IPS-18c (cell line): ENCODE data around the gene PFKL.

ENCODE experiments used
- H3K4me3 ChIP-seq: 2 replicates; pipeline ENCODE4 v1.7.0; 2013; ENCODE audit warnings: low read depth, mild to moderate bottlenecking, low read length, moderate library complexity; ENCODE audit not compliant: insufficient read depth
- H3K9me3 ChIP-seq: one replicate; pipeline ENCODE4 v1.6.1; 2013; ENCODE audit warnings: mild to moderate bottlenecking, low read length, moderate library complexity; ENCODE audit not compliant: control insufficient read depth, insufficient read depth

Gene PFKL

GRCh38 chr21:44317871-44318270 lies 18.0 kb downstream of the PFKL start:
- no peaks in the 10 kb centered on the region for H3K9me3 ChIP-seq
- H3K4me3 ChIP-seq, result no peak overlapping the region

GRCh38 chr21:44318489-44319285 lies 18.8 kb downstream of the PFKL start:
- Histone ChIP-seq H3K9me3 (no peaks in the 10 kb centered on the region), H3K4me3 (no peak overlapping the region)

GRCh38 chr21:44319407-44320065 lies 19.7 kb downstream of the PFKL start:
- no peak overlapping the region for H3K4me3 ChIP-seq
- H3K9me3 ChIP-seq, result no peaks in the 10 kb centered on the region

DNA sequence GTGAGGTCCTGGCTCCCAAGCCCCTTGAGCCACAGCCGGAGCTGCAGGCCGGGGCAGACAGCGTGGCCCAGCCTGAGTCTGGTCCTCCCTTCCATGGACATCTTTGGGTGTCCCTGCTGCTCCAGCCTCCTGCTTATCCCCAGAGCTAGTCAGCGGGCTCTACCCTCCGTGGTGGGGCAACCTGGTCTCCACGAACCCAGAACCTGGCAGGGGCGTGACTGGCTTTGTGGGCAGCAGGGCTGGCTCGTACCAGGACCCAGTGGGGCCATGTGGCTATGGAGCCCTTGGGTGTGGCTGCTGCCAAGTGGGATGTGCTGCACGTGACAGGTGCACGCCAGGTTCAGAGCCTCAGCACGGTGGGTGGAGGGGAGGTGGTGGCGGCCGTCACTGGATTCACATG lies 21.0 kb downstream of the PFKL start:
- H3K9me3 ChIP-seq, result no peaks in the 10 kb centered on the region
- no peak overlapping the region for H3K4me3 ChIP-seq

- Histone ChIP-seq H3K9me3 (no peaks in the 10 kb centered on the region), H3K4me3 (no peak overlapping the region)
Measured at GRCh38 chr21:44321846-44322450, 22.1 kb downstream of the PFKL start.

- no peak overlapping the region for H3K4me3 ChIP-seq
Measured at GRCh38 chr21:44322621-44323325, 22.9 kb downstream of the PFKL start.

DNA sequence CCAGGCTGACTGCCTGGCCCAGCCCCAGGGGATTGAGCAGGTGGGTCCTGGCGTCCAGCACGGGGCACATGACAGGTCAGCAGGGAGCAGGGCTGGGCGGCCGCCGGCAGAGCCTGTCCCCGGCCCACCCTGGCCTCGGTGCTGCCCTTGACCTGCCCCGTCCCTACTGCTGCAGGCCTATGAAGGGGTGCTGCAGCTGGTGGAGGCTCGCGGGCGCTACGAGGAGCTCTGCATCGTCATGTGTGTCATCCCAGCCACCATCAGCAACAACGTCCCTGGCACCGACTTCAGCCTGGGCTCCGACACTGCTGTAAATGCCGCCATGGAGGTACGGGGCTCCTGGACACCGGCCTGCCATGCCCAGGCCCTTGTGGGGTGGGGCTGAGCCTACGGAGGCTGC lies 23.7 kb downstream of the PFKL start:
- no peak overlapping the region for H3K4me3 ChIP-seq
- no peaks in the 10 kb centered on the region for H3K9me3 ChIP-seq

More at GRCh38 chr21:44322621-44323325, 22.9 kb downstream of the PFKL start:
- no peaks in the 10 kb centered on the region for H3K9me3 ChIP-seq

- Histone ChIP-seq H3K9me3 (no peaks in the 10 kb centered on the region), H3K4me3 (no peak overlapping the region)
Measured at GRCh38 chr21:44324106-44324853, 24.4 kb downstream of the PFKL start.

- H3K4me3 ChIP-seq, result no peak overlapping the region
- H3K9me3 ChIP-seq, result no peaks in the 10 kb centered on the region
Measured at GRCh38 chr21:44324854-44325107, 24.9 kb downstream of the PFKL start.

DNA sequence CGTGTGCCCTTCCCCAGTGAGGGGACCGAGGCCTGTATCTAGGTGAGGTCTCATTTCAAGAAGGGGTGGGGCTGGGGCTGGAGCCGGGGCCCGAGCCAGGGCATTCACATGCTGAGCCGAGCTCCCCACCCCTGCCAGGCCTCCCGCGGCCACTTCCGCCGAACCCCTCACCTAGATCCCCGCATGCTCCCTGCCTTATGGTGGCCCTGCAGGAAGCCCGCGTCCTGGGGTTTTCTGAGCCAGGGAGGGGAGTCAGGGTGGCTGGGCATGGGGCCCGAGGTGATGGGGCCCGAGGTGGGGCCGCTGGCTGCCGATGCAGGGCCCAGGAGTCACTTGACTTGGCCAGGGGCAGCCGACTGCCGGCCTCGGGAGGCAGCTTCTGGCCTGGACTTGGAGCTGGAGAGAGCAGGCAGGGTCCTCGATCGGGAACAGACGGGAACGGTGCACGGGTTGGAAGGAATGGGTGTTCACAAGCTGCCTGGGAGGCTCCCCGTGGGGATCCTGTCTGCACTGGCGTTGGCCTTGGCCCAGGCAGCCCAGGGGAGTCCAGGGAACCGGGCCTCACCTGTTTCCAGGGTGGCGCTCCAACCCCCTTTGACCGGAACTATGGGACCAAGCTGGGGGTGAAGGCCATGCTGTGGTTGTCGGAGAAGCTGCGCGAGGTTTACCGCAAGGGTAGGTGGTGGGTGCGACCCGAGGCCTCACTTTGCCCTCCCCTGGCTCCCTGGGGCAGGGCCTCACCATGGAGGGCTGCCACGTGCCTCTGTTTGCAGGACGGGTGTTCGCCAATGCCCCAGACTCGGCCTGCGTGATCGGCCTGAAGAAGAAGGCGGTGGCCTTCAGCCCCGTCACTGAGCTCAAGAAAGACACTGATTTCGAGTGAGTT lies 25.8 kb downstream of the PFKL start:
- Histone ChIP-seq H3K9me3 (no peaks in the 10 kb centered on the region), H3K4me3 (no peak overlapping the region)

DNA sequence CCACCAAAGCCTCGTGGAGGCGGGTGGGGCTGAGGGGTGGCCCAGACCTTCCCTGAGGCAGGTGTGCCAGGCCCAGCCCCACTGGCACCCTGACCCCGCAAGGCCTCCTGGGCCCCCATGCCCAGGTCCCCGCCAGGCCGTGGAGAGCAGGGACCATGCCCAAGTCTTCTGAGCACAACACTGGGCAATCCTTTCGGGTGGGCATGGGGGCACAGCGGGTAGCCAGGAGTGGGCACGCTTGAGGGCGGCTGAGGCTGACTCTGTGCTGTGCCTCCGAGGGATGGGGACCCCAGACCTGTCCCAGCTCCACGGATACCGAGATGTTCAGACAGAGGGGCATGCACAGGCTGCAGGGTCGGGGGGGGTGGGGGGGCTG lies 26.4 kb downstream of the PFKL start:
- Histone ChIP-seq H3K4me3 (no peak overlapping the region), H3K9me3 (no peaks in the 10 kb centered on the region)

DNA sequence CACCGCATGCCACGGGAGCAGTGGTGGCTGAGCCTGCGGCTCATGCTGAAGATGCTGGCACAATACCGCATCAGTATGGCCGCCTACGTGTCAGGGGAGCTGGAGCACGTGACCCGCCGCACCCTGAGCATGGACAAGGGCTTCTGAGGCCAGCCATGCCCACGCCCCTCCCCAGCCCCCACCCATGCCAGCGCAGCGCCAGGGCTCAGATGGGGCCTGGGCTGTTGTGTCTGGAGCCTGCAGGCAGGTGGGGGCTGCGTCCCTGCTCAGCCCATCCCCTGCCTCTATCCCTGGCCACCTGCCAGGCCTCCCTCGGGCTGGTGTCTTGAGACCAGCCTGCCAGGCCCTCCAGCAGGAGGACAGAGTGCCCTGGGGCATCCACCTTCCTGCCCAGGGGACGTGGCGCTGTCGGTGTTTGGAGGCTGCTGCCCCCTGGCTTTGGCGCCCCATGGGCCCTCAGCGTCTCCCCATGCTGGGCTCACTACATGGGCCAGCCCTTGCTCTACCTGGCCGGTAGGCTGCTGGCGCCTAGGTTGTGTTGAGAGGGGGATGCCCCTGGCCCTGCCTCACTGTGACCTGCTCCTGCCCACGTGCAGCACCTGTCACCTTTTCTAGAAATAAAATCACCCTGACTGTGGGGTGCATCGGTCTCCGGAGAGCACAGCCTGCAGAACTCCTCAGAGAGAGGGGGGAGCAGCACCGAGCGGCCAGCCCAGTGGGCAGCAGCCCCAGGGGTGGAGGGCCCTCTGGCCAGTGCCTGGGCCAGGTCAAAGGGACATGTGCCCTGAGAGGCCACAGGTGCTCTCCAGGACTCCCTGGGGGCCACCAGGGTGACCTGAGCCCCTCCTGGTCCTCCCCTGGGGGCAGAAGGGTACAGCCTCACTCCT lies 27.1 kb downstream of the PFKL start:
- no peaks in the 10 kb centered on the region for H3K9me3 ChIP-seq
- H3K4me3 ChIP-seq, result no peak overlapping the region

DNA sequence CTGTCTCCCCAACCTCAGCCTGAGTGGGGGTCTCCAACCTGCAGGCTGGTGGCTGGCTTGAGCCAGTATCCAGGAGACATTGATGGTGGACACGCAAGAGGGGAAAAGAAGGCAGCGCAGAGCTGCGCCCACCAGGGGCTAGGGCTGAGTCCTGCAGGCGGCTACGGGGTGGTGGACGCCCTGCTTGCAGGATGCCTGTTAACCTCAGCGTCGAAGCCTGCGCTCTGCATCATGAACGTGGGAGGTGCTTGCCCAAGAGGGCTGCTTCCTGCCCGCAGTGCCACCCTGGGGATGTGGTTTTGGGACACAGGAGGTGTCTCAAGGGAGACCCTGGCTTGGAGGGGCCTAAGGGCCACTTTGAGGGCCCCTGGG lies 27.7 kb downstream of the PFKL start:
- Histone ChIP-seq H3K4me3 (no peak overlapping the region), H3K9me3 (no peaks in the 10 kb centered on the region)

GRCh38 chr21:44328242-44328895 lies 28.5 kb downstream of the PFKL start:
- no peak overlapping the region for H3K4me3 ChIP-seq
- H3K9me3 ChIP-seq, result no peaks in the 10 kb centered on the region

DNA sequence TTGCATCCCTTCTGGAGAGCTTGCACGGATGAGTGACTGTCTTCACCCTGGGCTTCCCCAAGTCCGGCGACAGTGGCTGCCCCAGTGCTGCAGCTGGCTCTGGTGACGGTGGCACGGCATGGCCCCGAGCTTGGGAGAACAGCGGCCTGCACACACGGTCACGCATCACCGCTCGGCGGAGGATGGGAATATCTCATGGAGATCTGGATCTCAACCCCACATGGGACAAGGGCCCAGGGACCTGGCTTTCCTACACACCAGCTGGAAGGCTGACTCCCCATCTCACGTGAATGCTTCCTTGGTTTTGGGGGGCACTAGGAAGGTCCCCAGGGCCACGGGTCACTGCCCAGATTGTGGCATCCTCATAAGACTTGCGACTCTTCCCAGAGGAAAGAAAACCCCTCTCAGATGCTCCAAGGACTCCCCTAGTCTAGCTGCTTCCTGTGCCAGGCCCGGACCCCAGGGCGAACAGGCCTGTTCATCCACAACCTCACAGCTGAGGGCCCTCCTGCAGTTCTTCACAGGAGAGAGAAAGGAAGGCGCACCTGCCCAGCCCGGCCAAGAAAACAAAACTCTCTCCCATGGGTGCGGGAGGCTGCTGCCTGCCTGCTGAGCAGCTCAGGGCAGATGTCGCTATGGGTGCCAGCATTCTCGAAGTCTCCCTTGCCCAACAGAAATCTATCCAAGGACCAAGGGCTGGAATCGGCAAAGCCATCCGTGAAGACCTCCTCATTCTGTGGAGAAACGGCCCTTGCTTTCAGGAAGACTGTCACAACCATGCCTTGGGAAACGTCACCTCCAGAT lies 29.4 kb downstream of the PFKL start:
- H3K9me3 ChIP-seq, result no peaks in the 10 kb centered on the region
- no peak overlapping the region for H3K4me3 ChIP-seq
